SK-N-MC (cell line): Measurements from ENCODE around the gene PCSK2.

Experiments
- DNase-seq: peaks from one replicate; pipeline ENCODE4 v3.0.0-alpha.2; 2011; ENCODE audit warnings: low read depth, low spot score
- H3K27ac ChIP-seq: fragments of 200-600 bp; sonication (generic); 2 replicates; pipeline ENCODE4 v1.5.1; 2016; ENCODE audit warnings: mixed run types
- H3K36me3 ChIP-seq: fragments of 200-600 bp; sonication (generic); 2 replicates; pipeline ENCODE4 v1.6.1; 2017; ENCODE audit warnings: antibody characterized with exemption, low read length, mixed read lengths; ENCODE audit not compliant: insufficient read depth
- H3K4me3 ChIP-seq: fragments of 200-600 bp; sonication (generic); 2 replicates; pipeline ENCODE4 v1.5.1; 2016
- H3K9ac ChIP-seq: fragments of 200-600 bp; sonication (generic); 2 replicates; pipeline ENCODE4 v1.8.0; 2017; ENCODE audit warnings: mixed run types, mixed read lengths; ENCODE audit not compliant: insufficient read length
- H3K9me3 ChIP-seq: fragments of 200-600 bp; sonication (generic); 2 replicates; pipeline ENCODE4 v1.6.1; 2017; ENCODE audit warnings: low read depth, mild to moderate bottlenecking, antibody characterized with exemption, low read length, moderate library complexity, mixed read lengths
- EZH2 ChIP-seq: fragments of 200-600 bp; sonication (generic); IDR thresholded peaks from one replicate; pipeline ENCODE4 v1.6.1; 2017; ENCODE audit warnings: antibody characterized with exemption
- FOXP2 ChIP-seq: optimal IDR thresholded peaks from 2 replicates; pipeline ENCODE3; 2011; ENCODE audit warnings: mild to moderate bottlenecking, moderate library complexity; ENCODE audit not compliant: insufficient read depth; ENCODE audit errors: extremely low read length, control extremely low read depth
- POLR2AphosphoS5 ChIP-seq: IDR thresholded peaks from 2 replicates; pipeline ENCODE4 v1.6.1; 2012; ENCODE audit warnings: mild to moderate bottlenecking, low read depth, low read length, borderline replicate concordance

The PCSK2 gene

DNA sequence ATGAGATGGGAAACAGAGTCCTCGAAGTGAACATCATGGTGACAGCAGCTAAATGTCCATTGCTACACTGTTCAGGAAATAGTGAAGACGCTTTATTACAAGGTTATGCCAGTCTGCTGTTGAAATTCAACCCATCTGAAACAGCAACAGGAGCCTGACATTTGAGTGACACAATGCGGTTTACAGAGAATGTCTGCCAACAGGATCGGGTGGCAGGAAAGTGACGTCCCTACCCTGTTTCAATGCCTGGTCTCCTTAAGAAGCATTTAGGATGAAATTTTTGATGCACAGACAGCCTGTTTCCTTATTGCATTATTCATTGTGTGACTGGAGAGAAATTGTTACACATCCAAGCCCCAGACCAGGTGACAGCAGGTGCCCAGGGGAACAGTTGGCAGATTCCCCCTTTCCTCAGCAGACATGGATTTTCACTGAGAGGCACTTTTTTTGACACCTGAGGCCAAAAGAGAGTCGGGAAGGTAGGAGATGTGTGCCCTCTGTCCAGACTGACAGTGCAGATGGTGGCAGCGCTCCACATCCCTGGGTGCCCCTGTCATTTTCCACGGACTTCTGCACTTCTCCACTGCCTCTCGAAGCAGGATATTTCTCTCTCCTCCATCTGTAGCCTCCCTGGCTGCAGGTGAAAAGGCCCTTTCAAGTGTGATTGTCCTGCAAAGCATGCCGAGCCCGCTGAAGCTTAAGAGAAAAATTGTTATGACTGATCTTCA is 216.5 kb downstream of the PCSK2 start:
- no peak overlapping the region for H3K27ac ChIP-seq
- H3K4me3 ChIP-seq, result no peak overlapping the region
- no peaks in the 10 kb centered on the region for H3K9me3 ChIP-seq
- no peaks in the 10 kb centered on the region for H3K36me3 ChIP-seq
- DNase-seq, result no peak
- no peak overlapping the region for H3K9ac ChIP-seq
- TF ChIP-seq FOXP2 (no peak), POLR2AphosphoS5 (no peak), EZH2 (no peak)

DNA sequence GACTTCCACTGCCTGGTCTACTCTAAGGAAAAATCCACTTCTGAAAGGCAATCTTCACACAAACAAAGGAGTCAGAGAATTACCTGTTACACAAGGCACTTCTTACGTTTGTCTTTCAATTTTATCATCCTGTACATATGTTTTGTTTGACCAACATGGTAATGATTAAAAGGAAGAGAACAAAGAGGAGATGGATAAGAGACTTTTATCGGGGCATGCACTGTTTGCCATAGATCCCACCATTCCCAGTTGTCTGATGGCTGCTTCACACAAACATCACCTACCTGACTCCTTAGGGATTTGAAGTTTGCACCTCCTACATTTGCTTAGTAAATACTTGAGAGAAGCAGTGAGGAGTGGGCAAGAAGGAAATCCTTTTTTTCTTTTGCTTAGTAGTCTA is 217.3 kb downstream of the PCSK2 start:
- no peaks in the 10 kb centered on the region for H3K36me3 ChIP-seq
- H3K9ac ChIP-seq, result no peak overlapping the region
- H3K9me3 ChIP-seq, result no peaks in the 10 kb centered on the region
- no peak for DNase-seq
- no peak overlapping the region for H3K4me3 ChIP-seq
- H3K27ac ChIP-seq, result no peak overlapping the region
- TF ChIP-seq EZH2 (no peak), POLR2AphosphoS5 (no peak), FOXP2 (no peak)

DNA sequence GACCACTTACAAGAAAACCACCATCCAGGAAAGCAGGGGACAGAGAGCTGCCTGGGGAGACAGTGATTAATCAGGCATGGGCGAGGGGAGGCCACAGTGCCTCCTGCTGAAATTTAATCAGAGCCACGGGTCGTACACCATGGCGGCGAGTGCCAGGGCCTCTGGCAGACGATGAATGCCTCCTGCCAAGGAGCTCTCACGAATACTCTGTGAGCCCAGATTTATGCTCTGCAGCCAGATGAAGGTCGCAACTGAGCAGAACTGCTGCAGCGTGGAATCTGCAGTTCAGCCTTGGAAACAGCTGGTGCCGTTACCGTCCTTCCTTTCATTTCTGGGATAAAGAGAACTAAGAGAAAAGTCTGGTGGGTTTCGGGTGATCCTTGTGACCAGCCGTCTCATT is 218.7 kb downstream of the PCSK2 start:
- Histone ChIP-seq H3K36me3 (no peaks in the 10 kb centered on the region), H3K9ac (no peak overlapping the region), H3K4me3 (no peak overlapping the region), H3K9me3 (no peaks in the 10 kb centered on the region), H3K27ac (no peak overlapping the region)
- TF ChIP-seq POLR2AphosphoS5 (no peak), FOXP2 (no peak), EZH2 (no peak)
- no peak for DNase-seq

DNA sequence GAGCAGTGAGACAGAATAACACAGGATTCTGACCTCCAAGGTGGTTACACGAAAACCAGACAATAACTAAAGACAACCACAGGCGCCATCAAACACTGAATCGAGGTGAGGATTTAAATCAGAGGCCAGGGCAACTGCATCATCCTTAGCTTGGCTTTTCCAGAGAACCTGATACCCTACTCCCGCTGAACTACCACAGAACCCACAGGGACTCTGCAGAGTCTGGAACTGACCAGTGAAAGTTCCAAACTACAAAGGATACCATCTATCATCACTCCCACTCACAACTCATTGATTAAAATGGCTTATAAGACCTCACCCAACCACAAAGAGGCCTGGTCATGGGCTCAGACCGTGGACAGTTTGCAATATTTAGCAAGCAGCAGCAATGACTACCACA is 219.3 kb downstream of the PCSK2 start:
- Histone ChIP-seq H3K27ac (no peak overlapping the region), H3K36me3 (no peaks in the 10 kb centered on the region), H3K9me3 (no peaks in the 10 kb centered on the region), H3K9ac (no peak overlapping the region), H3K4me3 (no peak overlapping the region)
- TF ChIP-seq POLR2AphosphoS5 (no peak), EZH2 (no peak), FOXP2 (no peak)
- no peak for DNase-seq

DNA sequence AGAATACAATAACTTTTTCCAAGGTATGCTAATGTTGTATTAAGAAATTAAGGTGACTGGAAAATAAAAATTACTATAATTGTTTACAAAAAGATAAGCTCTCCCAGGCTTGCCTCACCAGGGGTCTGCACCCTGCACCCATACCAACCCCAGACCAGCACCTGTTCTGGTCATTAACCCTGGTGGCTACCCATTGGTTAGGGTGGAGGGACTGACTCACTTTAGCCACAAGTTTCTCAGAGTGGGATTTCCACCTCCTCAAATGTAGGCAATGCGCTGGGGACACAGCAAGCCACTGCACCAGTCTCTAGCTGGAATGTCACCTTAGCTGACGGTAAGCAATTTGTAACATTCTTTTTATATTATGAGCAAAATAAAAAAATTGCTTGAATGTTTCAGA is 221.2 kb downstream of the PCSK2 start:
- Histone ChIP-seq H3K27ac (no peak overlapping the region), H3K36me3 (no peaks in the 10 kb centered on the region), H3K4me3 (no peak overlapping the region), H3K9me3 (no peaks in the 10 kb centered on the region), H3K9ac (no peak overlapping the region)
- TF ChIP-seq EZH2, result no peak
- TF ChIP-seq POLR2AphosphoS5, result no peak
- TF ChIP-seq FOXP2, result no peak
- DNase-seq, result no peak

DNA sequence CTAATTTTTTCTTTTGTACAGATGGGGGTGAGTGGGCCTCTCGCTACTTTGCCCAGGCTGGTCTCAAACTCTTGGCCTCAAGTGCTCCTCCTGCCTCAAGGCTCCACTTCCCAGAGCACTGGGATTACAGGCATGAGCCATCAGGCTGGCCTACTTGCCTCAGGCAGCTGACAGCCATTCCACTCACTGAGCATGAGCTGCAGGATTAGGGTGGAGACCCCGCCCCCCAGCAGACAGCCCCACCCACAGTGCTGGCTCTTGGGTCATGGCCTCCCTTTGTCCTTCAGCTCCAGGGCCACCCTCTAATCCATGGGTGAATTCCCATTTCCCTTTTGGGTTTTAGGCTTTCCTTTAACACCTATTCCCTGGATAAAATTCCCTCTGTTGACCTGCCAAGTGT is 222.2 kb downstream of the PCSK2 start:
- Histone ChIP-seq H3K36me3 (no peaks in the 10 kb centered on the region; the same call in 1 of the 2 replicates), H3K4me3 (no peak overlapping the region), H3K27ac (no peak overlapping the region), H3K9ac (no peak overlapping the region), H3K9me3 (no peaks in the 10 kb centered on the region)
- DNase-seq, result no peak
- TF ChIP-seq POLR2AphosphoS5, result no peak

DNA sequence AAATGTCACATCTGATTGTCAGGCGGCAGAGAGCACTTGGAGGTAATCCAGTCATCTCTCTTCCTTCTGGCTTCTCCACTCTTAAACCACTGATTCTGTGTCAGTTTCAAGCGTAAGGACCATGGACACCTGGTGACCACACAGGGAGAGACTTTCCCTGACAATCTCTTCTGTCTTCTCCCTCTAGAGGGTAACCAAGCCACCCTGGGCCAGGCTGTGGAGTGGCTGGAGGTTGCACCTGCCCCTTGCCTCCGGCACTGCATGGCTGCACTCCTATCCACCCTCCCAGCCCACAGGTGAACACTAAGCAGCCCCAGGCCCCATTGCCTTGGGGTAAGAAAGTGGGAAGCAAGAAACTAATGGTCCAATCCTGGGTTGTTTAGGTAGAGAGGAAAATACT is 225.6 kb downstream of the PCSK2 start:
- TF ChIP-seq POLR2AphosphoS5, result no peak
- TF ChIP-seq EZH2, result no peak
- TF ChIP-seq FOXP2, result no peak

DNA sequence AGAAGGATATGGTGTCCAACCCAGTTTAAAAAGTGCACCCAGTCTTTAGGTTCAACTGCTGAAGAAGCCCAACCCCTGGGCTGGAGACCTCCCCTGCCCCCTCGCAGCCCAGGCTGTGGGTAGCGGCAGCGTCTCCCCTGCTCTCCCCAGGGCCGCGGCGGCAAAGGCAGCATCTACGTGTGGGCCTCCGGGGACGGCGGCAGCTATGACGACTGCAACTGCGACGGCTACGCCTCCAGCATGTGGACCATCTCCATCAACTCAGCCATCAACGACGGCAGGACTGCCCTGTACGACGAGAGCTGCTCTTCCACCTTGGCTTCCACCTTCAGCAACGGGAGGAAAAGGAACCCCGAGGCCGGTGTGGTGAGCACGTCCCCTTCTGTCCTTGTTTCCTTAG is 226.8 kb downstream of the PCSK2 start:
- Histone ChIP-seq H3K27ac (no peak overlapping the region), H3K9me3 (no peaks in the 10 kb centered on the region), H3K4me3 (no peak overlapping the region), H3K9ac (no peak overlapping the region), H3K36me3 (no peaks in the 10 kb centered on the region; the same call in 1 of the 2 replicates)
- TF ChIP-seq POLR2AphosphoS5 (no peak), EZH2 (no peak), FOXP2 (no peak)
- no peak for DNase-seq

More for the DNA sequence above, 225.6 kb downstream of the PCSK2 start:
- DNase-seq, result no peak
- Histone ChIP-seq H3K36me3 (no peaks in the 10 kb centered on the region; the same call in 1 of the 2 replicates), H3K9me3 (no peaks in the 10 kb centered on the region), H3K27ac (no peak overlapping the region), H3K9ac (no peak overlapping the region), H3K4me3 (no peak overlapping the region)

DNA sequence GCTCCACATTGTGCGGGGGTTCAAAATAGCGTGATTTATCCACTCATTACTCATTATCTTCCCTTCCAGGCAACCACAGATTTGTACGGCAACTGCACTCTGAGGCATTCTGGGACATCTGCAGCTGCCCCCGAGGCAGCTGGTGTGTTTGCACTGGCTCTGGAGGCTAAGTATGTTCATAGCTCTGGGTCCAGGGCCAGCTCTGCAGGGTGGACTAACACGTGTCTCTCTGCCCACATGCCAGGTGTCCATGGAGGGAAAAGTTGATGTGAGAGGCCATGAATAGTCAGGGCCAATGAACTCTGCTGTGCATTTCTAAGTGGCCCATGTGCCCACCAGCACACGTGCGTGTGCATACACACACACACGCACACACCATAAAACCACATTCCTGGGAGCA is 229.4 kb downstream of the PCSK2 start:
- H3K9ac ChIP-seq, result no peak overlapping the region
- TF ChIP-seq FOXP2 (no peak), EZH2 (no peak), POLR2AphosphoS5 (no peak)
- H3K9me3 ChIP-seq, result no peaks in the 10 kb centered on the region
- no peaks in the 10 kb centered on the region; the same call in 1 of the 2 replicates for H3K36me3 ChIP-seq
- H3K4me3 ChIP-seq, result no peak overlapping the region
- DNase-seq, result no peak
- no peak overlapping the region for H3K27ac ChIP-seq
